ENCODE data around the gene LKAAEAR1. TPM values are rescaled to one million over a fixed set of nuclear protein-coding genes. Genes with fewer than 3 reads are reported as not detected.

LKAAEAR1 gene
- polyA plus RNA-seq, 2 of the 4 experiments (the other 2 are of a cell fraction) = 0.14 to 0.56 TPM

- DNase-seq (ENCODE audit: low read depth in 1 of 2, low spot score in 1 of 2) = no peak
- ChIA-PET CTCF (interaction anchor here (0.6 to 9.1 kb wide), 6 partner anchors 9 to 43 kb away, joined by 3 to 121 read pairs (median 10); no protein-coding TSS in a partner anchor), POLR2A (no interaction called here)
- peak overlapping the region; percentile 100 for H3K4me2 ChIP-seq
- WGBS (ENCODE audit: missing lambda C conversion rate) = 89% methylated on average over 13 of the region's 15 CpGs
- no peaks in the 10 kb centered on the region for H3K9me3 ChIP-seq
- no peak for FAIRE-seq
- H3K4me3 ChIP-seq = no peak overlapping the region
- TF ChIP-seq GATA3 (IDR thresholded peaks at IDR 0.05; ENCODE audit: borderline replicate concordance) (no peak), MAFK (IDR thresholded peaks at IDR 0.05; ENCODE audit: partially characterized antibody) (no peak), ZC3H11A (IDR thresholded peaks at IDR 0.05) (no peak), MAZ (IDR thresholded peaks at IDR 0.05; ENCODE audit: borderline replicate concordance, low read depth, low read length) (no peak), RARB (CRISPR knock-in tag; IDR thresholded peaks at IDR 0.05) (no peak), KDM1A (IDR thresholded peaks at IDR 0.05; ENCODE audit: low read depth) (no peak), SREBF2 (IDR thresholded peaks at IDR 0.05) (no peak), SMC3 (IDR thresholded peaks at IDR 0.05) (no peak), BHLHE40 (IDR thresholded peaks at IDR 0.05; ENCODE audit: low read depth, low read length) (no peak), JUN (IDR thresholded peaks at IDR 0.05) (no peak), RFX5 (IDR thresholded peaks at IDR 0.05) (no peak), CHD4 (IDR thresholded peaks at IDR 0.05; ENCODE audit: borderline replicate concordance) (no peak), HES2 (IDR thresholded peaks at IDR 0.05) (no peak), FOSB (CRISPR knock-in tag; IDR thresholded peaks at IDR 0.05) (no peak), NFE2L2 (conservative IDR thresholded peaks at IDR 0.05; ENCODE audit: low read length) (no peak), RAD21 (conservative IDR thresholded peaks at IDR 0.05 in 1 of 2, IDR thresholded peaks at IDR 0.05 in 1 of 2) (no peak)
- TF ChIP-seq, protein P1, sequence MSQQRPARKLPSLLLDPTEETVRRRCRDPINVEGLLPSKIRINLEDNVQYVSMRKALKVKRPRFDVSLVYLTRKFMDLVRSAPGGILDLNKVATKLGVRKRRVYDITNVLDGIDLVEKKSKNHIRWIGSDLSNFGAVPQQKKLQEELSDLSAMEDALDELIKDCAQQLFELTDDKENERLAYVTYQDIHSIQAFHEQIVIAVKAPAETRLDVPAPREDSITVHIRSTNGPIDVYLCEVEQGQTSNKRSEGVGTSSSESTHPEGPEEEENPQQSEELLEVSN (IDR thresholded peaks at IDR 0.05; ENCODE audit: borderline replicate concordance, low read depth) = no peak
- TF ChIP-seq, protein P2, sequence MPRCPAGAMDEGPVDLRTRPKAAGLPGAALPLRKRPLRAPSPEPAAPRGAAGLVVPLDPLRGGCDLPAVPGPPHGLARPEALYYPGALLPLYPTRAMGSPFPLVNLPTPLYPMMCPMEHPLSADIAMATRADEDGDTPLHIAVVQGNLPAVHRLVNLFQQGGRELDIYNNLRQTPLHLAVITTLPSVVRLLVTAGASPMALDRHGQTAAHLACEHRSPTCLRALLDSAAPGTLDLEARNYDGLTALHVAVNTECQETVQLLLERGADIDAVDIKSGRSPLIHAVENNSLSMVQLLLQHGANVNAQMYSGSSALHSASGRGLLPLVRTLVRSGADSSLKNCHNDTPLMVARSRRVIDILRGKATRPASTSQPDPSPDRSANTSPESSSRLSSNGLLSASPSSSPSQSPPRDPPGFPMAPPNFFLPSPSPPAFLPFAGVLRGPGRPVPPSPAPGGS (IDR thresholded peaks at IDR 0.05) = no peak
- TF ChIP-seq, protein P3, sequence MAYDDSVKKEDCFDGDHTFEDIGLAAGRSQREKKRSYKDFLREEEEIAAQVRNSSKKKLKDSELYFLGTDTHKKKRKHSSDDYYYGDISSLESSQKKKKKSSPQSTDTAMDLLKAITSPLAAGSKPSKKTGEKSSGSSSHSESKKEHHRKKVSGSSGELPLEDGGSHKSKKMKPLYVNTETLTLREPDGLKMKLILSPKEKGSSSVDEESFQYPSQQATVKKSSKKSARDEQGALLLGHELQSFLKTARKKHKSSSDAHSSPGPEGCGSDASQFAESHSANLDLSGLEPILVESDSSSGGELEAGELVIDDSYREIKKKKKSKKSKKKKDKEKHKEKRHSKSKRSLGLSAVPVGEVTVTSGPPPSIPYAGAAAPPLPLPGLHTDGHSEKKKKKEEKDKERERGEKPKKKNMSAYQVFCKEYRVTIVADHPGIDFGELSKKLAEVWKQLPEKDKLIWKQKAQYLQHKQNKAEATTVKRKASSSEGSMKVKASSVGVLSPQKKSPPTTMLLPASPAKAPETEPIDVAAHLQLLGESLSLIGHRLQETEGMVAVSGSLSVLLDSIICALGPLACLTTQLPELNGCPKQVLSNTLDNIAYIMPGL (CRISPR knock-in tag; IDR thresholded peaks at IDR 0.05; ENCODE audit: borderline replicate concordance) = no peak
- no peak for ATAC-seq
- peak overlapping the region; percentile 93 to 96; a peak in 4 of 6 replicates for H3K27ac ChIP-seq
- peaks cover 25% of the 10 kb centered on the region for H3K4me1 ChIP-seq
Measured at GRCh38 chr20:64077876-64078551, 6.2 kb downstream of the LKAAEAR1 start.

- DNase-seq (ENCODE audit: low read depth in 1 of 2, low spot score in 1 of 2) = no peak
- no peak overlapping the region; the same call in 2 of the 3 replicates for H3K4me2 ChIP-seq
- H3K27ac ChIP-seq = no peak overlapping the region
- H3K9me3 ChIP-seq = no peaks in the 10 kb centered on the region
- FAIRE-seq = no peak
- POLR2A ChIA-PET = no interaction called here
- no peak overlapping the region for H3K4me3 ChIP-seq
- CTCF ChIA-PET = interaction anchor here (0.6 to 4.4 kb wide), 5 partner anchors 8 to 43 kb away, joined by 3 to 34 read pairs (median 4); no protein-coding TSS in a partner anchor
- no peak for ATAC-seq
- H3K4me1 ChIP-seq = peaks cover 21% of the 10 kb centered on the region
- WGBS (ENCODE audit: missing lambda C conversion rate) = 89% methylated on average over 6 of the region's 7 CpGs
- TF ChIP-seq JUN (IDR thresholded peaks at IDR 0.05) (no peak), CBX8 (IDR thresholded peaks at IDR 0.05) (no peak), MAX (IDR thresholded peaks at IDR 0.05) (no peak), BHLHE40 (IDR thresholded peaks at IDR 0.05; ENCODE audit: low read depth, low read length) (no peak), CHD4 (IDR thresholded peaks at IDR 0.05; ENCODE audit: borderline replicate concordance) (no peak), FOSL2 (IDR thresholded peaks at IDR 0.05) (no peak), FOSL2 (CRISPR knock-in tag; IDR thresholded peaks at IDR 0.05) (no peak), CBX2 (IDR thresholded peaks at IDR 0.05; ENCODE audit: borderline replicate concordance, low read depth) (no peak), PHF8 (IDR thresholded peaks at IDR 0.05; ENCODE audit: borderline replicate concordance, low read depth) (no peak), TFCP2L1 (CRISPR knock-in tag; IDR thresholded peaks at IDR 0.05) (no peak), RFX5 (IDR thresholded peaks at IDR 0.05) (no peak), POLR2A (IDR thresholded peaks at IDR 0.05; ENCODE audit: low read length) (no peak)
- TF ChIP-seq, protein P4, sequence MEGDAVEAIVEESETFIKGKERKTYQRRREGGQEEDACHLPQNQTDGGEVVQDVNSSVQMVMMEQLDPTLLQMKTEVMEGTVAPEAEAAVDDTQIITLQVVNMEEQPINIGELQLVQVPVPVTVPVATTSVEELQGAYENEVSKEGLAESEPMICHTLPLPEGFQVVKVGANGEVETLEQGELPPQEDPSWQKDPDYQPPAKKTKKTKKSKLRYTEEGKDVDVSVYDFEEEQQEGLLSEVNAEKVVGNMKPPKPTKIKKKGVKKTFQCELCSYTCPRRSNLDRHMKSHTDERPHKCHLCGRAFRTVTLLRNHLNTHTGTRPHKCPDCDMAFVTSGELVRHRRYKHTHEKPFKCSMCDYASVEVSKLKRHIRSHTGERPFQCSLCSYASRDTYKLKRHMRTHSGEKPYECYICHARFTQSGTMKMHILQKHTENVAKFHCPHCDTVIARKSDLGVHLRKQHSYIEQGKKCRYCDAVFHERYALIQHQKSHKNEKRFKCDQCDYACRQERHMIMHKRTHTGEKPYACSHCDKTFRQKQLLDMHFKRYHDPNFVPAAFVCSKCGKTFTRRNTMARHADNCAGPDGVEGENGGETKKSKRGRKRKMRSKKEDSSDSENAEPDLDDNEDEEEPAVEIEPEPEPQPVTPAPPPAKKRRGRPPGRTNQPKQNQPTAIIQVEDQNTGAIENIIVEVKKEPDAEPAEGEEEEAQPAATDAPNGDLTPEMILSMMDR (IDR thresholded peaks at IDR 0.05) = no peak
- TF ChIP-seq, protein P5, sequence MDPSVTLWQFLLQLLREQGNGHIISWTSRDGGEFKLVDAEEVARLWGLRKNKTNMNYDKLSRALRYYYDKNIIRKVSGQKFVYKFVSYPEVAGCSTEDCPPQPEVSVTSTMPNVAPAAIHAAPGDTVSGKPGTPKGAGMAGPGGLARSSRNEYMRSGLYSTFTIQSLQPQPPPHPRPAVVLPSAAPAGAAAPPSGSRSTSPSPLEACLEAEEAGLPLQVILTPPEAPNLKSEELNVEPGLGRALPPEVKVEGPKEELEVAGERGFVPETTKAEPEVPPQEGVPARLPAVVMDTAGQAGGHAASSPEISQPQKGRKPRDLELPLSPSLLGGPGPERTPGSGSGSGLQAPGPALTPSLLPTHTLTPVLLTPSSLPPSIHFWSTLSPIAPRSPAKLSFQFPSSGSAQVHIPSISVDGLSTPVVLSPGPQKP (IDR thresholded peaks at IDR 0.05; ENCODE audit: low read depth, low read length) = no peak
- TF ChIP-seq, protein P6, sequence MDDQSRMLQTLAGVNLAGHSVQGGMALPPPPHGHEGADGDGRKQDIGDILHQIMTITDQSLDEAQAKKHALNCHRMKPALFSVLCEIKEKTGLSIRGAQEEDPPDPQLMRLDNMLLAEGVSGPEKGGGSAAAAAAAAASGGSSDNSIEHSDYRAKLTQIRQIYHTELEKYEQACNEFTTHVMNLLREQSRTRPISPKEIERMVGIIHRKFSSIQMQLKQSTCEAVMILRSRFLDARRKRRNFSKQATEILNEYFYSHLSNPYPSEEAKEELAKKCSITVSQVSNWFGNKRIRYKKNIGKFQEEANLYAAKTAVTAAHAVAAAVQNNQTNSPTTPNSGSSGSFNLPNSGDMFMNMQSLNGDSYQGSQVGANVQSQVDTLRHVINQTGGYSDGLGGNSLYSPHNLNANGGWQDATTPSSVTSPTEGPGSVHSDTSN (IDR thresholded peaks at IDR 0.05) = no peak
Measured at GRCh38 chr20:64077541-64077875, 6.7 kb downstream of the LKAAEAR1 start.

All from A549 (cell line).